Caco-2 (cell line): ENCODE measurements around the gene ENPP1. TPM values are rescaled to one million over a fixed set of nuclear protein-coding genes. Genes with fewer than 3 reads are reported as not detected.

Source experiments
- BruUV-seq: library from RNA; stranded (reverse); fragments of 400-500 nt; replicated peaks from 2 replicates; lab custom pipeline; 2021; lab: Mats Ljungman, UMichigan
- CTCF ChIA-PET: fragments of 300-600 bp; sonication (Branson Sonifier 250); formaldehyde crosslinking; loops from one replicate; lab custom pipeline; 2022; ENCODE audit warnings: antibody characterized with exemption; lab: Charles Lee
- POLR2A ChIA-PET: fragments of 300-600 bp; sonication (Branson Sonifier 250); formaldehyde crosslinking; loops from one replicate; lab custom pipeline; 2022; ENCODE audit warnings: antibody characterized with exemption; lab: Charles Lee
- DNase-seq, 2 experiments: peaks; one replicate each; pipeline versions ENCODE4 v3.0.0 to v3.0.0-alpha.2; 2020 to 2022
- H3K27me3 ChIP-seq: replicated peaks from 2 replicates; pipeline ENCODE4 v1.6.0; 2011; ENCODE audit warnings: low read length; ENCODE audit not compliant: control insufficient read depth, insufficient read depth
- H3K36me3 ChIP-seq: 2 replicates; pipeline ENCODE4 v1.5.1; 2011; ENCODE audit warnings: low read length; ENCODE audit not compliant: control insufficient read depth, insufficient read depth
- H3K4me1 ChIP-seq: fragments of 250-450 bp; sonication (Bioruptor Pico); 2 replicates; pipeline ENCODE4 v1.5.1; 2020; ENCODE audit warnings: mild to moderate bottlenecking
- H3K4me3 ChIP-seq: 2 replicates; pipeline ENCODE4 v1.5.1; 2011; ENCODE audit warnings: low read depth, mild to moderate bottlenecking, control low read depth, low read length
- H3K9me3 ChIP-seq: fragments of 250-450 bp; sonication (Bioruptor Pico); 2 replicates; pipeline ENCODE4 v1.5.1; 2020; ENCODE audit warnings: mild to moderate bottlenecking, moderate library complexity
- H3K27ac Mint-ChIP-seq: one replicate; pipeline ENCODE4 v1.8.0; 2022; ENCODE audit warnings: mixed read lengths; ENCODE audit not compliant: unreplicated experiment
- H3K27me3 Mint-ChIP-seq: one replicate; pipeline ENCODE4 v1.8.0; 2022; ENCODE audit warnings: mixed read lengths; ENCODE audit not compliant: insufficient read depth, unreplicated experiment
- H3K36me3 Mint-ChIP-seq: one replicate; pipeline ENCODE4 v1.8.0; 2022; ENCODE audit warnings: mild to moderate bottlenecking, mixed read lengths; ENCODE audit not compliant: insufficient read depth, unreplicated experiment
- H3K4me1 Mint-ChIP-seq: one replicate; pipeline ENCODE4 v1.8.0; 2022; ENCODE audit warnings: low read depth, mixed read lengths; ENCODE audit not compliant: unreplicated experiment
- H3K4me3 Mint-ChIP-seq: one replicate; pipeline ENCODE4 v1.8.0; 2022; ENCODE audit warnings: mild to moderate bottlenecking, moderate library complexity, mixed read lengths; ENCODE audit not compliant: unreplicated experiment
- H3K9me3 Mint-ChIP-seq: one replicate; pipeline ENCODE4 v1.8.0; 2022; ENCODE audit warnings: mixed read lengths; ENCODE audit not compliant: unreplicated experiment
- intact Hi-C: fragments of 100-400 bp; cut with micrococcal nuclease; formaldehyde crosslinking; loops from one replicate; pipeline ENCODE4 v1.10.0; 2022; ENCODE audit not compliant: unreplicated experiment
- total RNA-seq: library from RNA; stranded (reverse); gene quantifications from 2 replicates; pipeline ENCODE4 v1.2.3, GENCODE V29; 2022
- TF ChIP-seq, protein P1 (sequence below), 2 experiments: fragments of 200-600 bp in 1 of 2; IDR thresholded peaks; 1 replicate in 1 of 2; 2 replicates in 1 of 2; pipeline versions ENCODE4 v1.5.1 to v1.8.0; 2011 to 2022; ENCODE audit warnings: antibody characterized with exemption in 1 of 2, control low read depth in 1 of 2, inconsistent platforms in 1 of 2, low read depth in 1 of 2, low read length in 1 of 2, mild to moderate bottlenecking in 1 of 2, moderate library complexity in 1 of 2; ENCODE audit not compliant: insufficient read depth in 1 of 2, severe bottlenecking in 1 of 2, unreplicated experiment in 1 of 2

Gene ENPP1
- total RNA-seq, 1 experiment from 2014 or later, result 4.8 TPM

DNA sequence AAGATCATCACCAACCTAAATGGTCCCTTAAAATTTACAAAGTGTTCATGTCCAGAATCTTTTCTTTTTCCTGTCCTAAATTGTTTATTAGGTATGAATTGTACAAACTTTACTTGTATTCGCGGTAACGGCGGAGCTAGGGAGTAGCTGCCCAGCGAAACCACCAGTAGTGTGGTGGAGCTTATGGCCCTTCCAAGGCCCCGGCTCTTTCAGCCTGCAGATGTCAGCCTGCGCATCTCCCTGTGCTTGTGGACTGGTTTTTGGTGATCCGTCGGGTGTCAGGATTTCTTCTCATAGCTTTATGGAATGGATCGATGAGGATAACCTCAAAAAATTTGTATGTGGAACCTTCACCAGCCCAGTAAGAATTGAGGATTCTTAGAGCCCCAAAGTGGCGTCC lies 27.2 kb upstream of the ENPP1 start:
- no peaks in the 10 kb centered on the region for H3K27me3 ChIP-seq
- H3K4me3 ChIP-seq, result no peak overlapping the region
- CTCF ChIA-PET, result interaction anchor here (1.0 kb wide), 1 partner anchor 129 kb away, joined by 3 read pairs; no protein-coding TSS in a partner anchor
- H3K9me3 ChIP-seq, result no peaks in the 10 kb centered on the region
- no peaks in the 10 kb centered on the region for H3K36me3 ChIP-seq
- peak in 1 of 2 experiments; percentile 8 for DNase-seq
- Mint-ChIP-seq H3K27me3 (peaks cover 9% of the 10 kb centered on the region), H3K4me3 (no peak overlapping the region), H3K27ac (no peak overlapping the region), H3K36me3 (no peaks in the 10 kb centered on the region), H3K9me3 (no peaks in the 10 kb centered on the region), H3K4me1 (no peaks in the 10 kb centered on the region)
- TF ChIP-seq, protein P1, sequence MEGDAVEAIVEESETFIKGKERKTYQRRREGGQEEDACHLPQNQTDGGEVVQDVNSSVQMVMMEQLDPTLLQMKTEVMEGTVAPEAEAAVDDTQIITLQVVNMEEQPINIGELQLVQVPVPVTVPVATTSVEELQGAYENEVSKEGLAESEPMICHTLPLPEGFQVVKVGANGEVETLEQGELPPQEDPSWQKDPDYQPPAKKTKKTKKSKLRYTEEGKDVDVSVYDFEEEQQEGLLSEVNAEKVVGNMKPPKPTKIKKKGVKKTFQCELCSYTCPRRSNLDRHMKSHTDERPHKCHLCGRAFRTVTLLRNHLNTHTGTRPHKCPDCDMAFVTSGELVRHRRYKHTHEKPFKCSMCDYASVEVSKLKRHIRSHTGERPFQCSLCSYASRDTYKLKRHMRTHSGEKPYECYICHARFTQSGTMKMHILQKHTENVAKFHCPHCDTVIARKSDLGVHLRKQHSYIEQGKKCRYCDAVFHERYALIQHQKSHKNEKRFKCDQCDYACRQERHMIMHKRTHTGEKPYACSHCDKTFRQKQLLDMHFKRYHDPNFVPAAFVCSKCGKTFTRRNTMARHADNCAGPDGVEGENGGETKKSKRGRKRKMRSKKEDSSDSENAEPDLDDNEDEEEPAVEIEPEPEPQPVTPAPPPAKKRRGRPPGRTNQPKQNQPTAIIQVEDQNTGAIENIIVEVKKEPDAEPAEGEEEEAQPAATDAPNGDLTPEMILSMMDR (IDR thresholded peaks at IDR 0.05; ENCODE audit: insufficient read depth in 1 of 2, low read depth in 1 of 2, low read length in 1 of 2, severe bottlenecking in 1 of 2, unreplicated experiment in 1 of 2), result no peak
- intact Hi-C loops, result no loop called here
- H3K4me1 ChIP-seq, result no peaks in the 10 kb centered on the region
- POLR2A ChIA-PET, result no interaction called here
- no TSS peak for BruUV-seq

DNA sequence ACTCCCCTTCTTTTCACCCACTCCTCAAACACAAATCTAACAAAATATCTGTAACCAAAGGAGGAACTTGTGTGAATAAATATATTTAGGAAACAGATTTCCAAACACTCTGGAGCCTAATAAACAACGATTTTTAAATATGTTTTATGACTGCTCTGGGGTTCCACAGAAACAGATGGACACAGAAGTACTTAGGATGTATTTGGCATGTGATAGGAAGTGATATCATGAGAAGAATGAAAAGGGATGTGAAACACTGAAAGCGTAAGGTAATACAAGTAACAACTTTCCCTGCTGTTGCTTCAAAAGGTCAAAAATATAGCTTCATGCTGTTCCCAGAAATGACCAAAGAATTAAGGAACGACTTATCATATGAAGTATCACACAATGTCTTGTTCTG lies 26.1 kb upstream of the ENPP1 start:
- H3K4me3 Mint-ChIP-seq, result no peak overlapping the region
- no peaks in the 10 kb centered on the region for H3K4me1 Mint-ChIP-seq
- H3K27me3 ChIP-seq, result no peaks in the 10 kb centered on the region
- intact Hi-C loops, result loop anchor here (1.0 kb wide), 1 partner anchor 129 kb away; no protein-coding TSS in a partner anchor
- no peak overlapping the region for H3K4me3 ChIP-seq
- H3K9me3 Mint-ChIP-seq, result no peaks in the 10 kb centered on the region
- POLR2A ChIA-PET, result no interaction called here
- H3K4me1 ChIP-seq, result no peaks in the 10 kb centered on the region
- no TSS peak for BruUV-seq
- TF ChIP-seq, protein P1 (IDR thresholded peaks at IDR 0.05; ENCODE audit: insufficient read depth in 1 of 2, low read depth in 1 of 2, low read length in 1 of 2, severe bottlenecking in 1 of 2, unreplicated experiment in 1 of 2), result no peak
- H3K9me3 ChIP-seq, result no peaks in the 10 kb centered on the region
- no peaks in the 10 kb centered on the region for H3K36me3 Mint-ChIP-seq
- no peaks in the 10 kb centered on the region for H3K36me3 ChIP-seq
- H3K27me3 Mint-ChIP-seq, result peaks cover 9% of the 10 kb centered on the region
- DNase-seq, result no peak
- H3K27ac Mint-ChIP-seq, result no peak overlapping the region
- CTCF ChIA-PET, result no interaction called here

DNA sequence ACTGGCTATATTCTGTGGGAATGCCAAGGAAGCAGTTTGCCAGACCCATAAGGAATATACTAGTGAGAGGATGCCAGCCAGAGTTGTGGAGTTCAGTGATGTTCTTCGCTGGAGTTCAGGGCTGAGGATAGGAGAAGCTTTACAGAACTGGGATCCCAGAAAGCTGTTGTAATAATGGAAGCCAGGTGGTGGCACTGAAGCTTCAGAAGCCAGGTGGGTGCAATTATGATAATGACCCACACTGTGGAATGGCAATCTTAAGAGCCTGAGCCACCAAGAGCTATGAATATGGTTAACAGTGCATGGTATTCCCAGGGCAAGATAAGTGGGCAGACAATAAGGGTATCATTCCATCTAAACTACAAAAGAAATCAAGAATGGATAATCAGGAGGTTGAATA lies 25.1 kb upstream of the ENPP1 start:
- intact Hi-C loops, result loop anchor here (1.0 kb wide), 1 partner anchor 128 kb away; no protein-coding TSS in a partner anchor
- POLR2A ChIA-PET, result no interaction called here
- no TSS peak for BruUV-seq

More for the DNA sequence above, 25.1 kb upstream of the ENPP1 start:
- H3K4me3 ChIP-seq, result no peak overlapping the region
- H3K9me3 ChIP-seq, result no peaks in the 10 kb centered on the region
- H3K27me3 ChIP-seq, result no peaks in the 10 kb centered on the region
- Mint-ChIP-seq H3K9me3 (no peaks in the 10 kb centered on the region), H3K4me1 (no peaks in the 10 kb centered on the region), H3K4me3 (no peak overlapping the region), H3K27me3 (peaks cover 9% of the 10 kb centered on the region), H3K27ac (no peak overlapping the region), H3K36me3 (no peaks in the 10 kb centered on the region)
- TF ChIP-seq, protein P1 (IDR thresholded peaks at IDR 0.05; ENCODE audit: insufficient read depth in 1 of 2, low read depth in 1 of 2, low read length in 1 of 2, severe bottlenecking in 1 of 2, unreplicated experiment in 1 of 2), result peak; percentile 17 to 34
- peak in 1 of 2 experiments; percentile 13 for DNase-seq
- no peaks in the 10 kb centered on the region for H3K36me3 ChIP-seq
- no peaks in the 10 kb centered on the region for H3K4me1 ChIP-seq
- CTCF ChIA-PET, result interaction anchor here (0.5 to 1.1 kb wide), 5 partner anchors 61 to 140 kb away, joined by 3 to 13 read pairs (median 5); no protein-coding TSS in a partner anchor
